DMS53 treated with DMSO at 0.1 percent for 48 hours (cell line): ENCODE measurements around the gene NPHP4.

ENCODE experiments used
- DNase-seq: peaks from one replicate; lab custom pipeline; 2025; ENCODE audit not compliant: unreplicated experiment; lab: John Stamatoyannopoulos, UW

The NPHP4 gene

GRCh38 chr1:5915587-5916571, 76.3 kb downstream of the NPHP4 start:
- peak; percentile 20 for DNase-seq

GRCh38 chr1:5914676-5915365, 77.4 kb downstream of the NPHP4 start:
- no peak for DNase-seq

GRCh38 chr1:5913876-5914275, 78.3 kb downstream of the NPHP4 start:
- no peak for DNase-seq

GRCh38 chr1:5913078-5913845, 79.0 kb downstream of the NPHP4 start:
- DNase-seq = no peak

DNA sequence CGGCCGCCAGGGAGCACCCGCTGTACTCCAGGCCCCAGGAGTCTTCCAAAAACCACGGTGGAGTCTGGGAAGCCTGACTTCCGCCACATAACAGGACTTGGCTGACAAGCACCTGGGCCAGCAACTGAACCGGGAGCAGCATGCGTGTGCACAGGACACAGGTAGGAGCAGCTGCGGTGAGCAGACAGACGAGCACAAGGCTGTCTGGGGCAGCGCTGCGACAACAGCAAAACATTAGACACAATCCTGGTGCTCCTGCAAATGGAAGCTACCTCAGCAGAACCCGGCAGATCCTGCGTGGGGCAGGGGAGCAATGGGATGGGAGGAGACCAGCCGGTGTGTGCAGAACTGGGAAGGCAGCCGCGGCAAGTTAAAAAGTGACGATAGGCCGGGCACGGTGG, 80.4 kb downstream of the NPHP4 start:
- DNase-seq = no peak

GRCh38 chr1:5911157-5911556, 81.1 kb downstream of the NPHP4 start:
- DNase-seq = no peak

DNA sequence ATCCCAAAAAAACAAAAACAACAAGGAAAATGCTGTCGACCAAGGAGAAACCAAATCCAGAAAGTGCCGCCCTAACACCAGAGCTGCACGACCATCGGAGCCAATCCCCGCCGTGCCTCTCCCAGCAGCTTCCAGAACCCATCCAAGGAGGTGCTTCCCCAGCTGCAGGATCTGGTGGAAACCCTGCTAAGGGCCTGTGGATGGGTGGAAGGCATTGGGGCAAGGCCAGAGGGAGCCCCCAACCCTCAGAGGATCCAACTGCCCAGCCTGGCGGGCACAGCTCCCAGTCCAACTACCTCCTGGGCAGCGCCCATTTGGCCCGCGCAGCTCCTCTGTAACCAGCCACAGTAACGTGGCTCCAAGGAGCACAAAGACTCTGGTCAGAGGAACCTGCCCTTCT, 81.6 kb downstream of the NPHP4 start:
- DNase-seq = no peak

- DNase-seq = no peak
Observed at GRCh38 chr1:5910276-5910620, 82.0 kb downstream of the NPHP4 start.

DNA sequence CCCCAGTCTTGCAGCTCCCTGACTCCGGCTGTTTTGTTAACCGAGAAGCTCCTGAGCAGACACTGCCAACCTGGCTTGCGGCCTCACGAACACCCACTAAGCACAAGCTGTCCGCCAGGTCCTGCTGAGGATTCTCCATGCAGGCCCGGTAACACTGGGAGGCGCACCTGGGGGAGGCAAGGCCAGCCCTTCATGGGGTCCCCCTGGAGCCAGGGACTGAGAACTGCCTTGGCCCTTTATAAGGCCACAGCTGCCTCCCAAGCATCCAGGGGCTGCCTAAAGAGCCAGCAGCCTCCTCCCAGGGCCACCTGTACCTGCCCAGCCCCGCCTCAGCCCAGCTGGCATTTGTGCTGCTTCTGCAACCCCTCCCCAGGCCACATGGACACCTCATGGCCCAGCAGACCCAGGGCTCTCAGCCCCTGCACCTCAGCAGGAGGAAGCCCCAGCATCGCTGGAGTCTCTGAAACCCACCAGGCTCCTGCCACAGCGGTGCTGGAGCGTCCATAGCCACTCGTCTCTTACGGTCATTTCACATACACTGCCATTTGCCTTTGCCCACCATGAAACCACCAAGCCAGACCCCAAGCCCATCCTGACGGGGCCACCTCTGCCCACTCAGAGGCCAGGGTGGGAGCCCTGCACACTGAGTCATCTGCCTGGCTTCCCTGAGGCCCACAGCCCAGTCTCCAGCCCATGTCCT, 82.5 kb downstream of the NPHP4 start:
- no peak for DNase-seq

GRCh38 chr1:5908461-5909375, 83.5 kb downstream of the NPHP4 start:
- DNase-seq = no peak

DNA sequence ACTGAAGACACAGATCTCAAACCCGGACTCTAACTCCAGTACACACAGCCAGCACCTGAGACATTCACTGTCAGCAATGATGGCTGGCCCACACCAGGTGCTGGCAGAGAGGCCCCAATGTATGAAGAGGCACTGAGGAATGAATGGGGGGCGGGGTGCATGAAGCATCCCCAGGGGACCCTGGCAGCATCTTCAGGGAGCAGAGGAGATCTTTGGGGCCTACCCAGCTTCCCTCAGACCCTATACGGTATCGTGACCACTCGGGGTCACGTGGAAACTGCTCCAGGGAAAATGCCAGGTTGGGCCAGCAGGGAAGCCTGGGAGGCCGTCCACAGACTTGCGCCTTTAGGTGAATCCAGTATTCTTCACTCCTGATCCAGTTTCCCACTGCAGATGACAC, 84.3 kb downstream of the NPHP4 start:
- no peak for DNase-seq

DNA sequence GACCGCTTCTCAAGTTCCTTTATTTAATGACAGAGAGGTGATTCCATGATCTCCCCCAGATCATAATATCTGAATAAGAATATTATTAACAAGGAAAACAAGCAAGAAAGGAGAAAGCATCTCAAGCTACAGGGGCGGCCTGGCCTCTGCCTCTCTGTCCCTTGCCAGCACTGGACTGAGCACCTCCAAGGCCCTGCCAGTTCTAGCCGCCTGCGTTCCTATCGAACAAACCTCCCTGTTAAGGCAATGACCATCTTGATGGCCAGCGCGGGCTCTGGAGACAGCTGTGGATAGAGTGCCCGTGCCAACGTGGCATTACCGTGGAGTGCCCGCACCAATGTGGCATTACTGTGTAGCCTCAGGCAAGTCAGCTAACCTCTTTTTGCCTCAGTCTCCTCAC, 84.8 kb downstream of the NPHP4 start:
- no peak for DNase-seq

DNA sequence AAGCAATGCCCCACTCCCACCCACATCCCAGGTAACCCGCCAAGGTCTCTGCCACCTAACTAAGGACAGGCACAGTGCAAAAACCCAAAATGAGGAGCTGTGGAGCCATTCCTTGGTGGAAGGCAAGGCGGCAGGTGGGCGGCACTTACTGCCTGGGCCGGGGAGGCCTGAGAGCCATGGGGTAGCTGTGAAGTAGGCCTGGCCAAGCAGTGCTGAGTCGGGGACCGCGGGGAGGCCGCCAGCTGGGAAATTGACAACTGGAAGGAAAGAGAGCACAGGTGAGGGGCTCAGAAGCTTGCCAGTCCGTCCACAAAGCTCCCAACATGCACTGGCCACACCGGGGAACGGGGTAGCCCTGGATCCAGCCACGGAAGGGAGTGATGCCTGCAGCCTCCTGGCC, 85.3 kb downstream of the NPHP4 start:
- DNase-seq = no peak

DNA sequence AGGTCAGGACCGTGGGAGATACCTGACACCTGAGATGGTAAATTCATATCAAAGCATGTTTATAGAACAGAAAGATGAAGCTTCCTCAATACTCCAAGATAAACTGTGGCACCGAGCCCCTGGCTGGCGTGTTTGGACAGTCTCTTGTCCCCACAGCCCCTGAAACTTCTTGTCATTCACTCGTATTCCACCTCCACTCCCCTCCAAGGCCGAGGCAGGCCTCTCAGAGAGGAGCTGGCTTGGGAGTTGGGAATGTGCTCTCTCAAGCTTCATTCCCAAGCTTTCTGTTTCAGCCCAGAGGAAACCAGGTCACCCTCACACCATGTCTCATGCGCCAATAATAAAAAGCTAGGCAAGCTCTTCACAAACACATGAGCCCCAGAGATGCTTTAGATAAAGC, 86.1 kb downstream of the NPHP4 start:
- no peak for DNase-seq

GRCh38 chr1:5905436-5905835, 86.8 kb downstream of the NPHP4 start:
- no peak for DNase-seq

DNA sequence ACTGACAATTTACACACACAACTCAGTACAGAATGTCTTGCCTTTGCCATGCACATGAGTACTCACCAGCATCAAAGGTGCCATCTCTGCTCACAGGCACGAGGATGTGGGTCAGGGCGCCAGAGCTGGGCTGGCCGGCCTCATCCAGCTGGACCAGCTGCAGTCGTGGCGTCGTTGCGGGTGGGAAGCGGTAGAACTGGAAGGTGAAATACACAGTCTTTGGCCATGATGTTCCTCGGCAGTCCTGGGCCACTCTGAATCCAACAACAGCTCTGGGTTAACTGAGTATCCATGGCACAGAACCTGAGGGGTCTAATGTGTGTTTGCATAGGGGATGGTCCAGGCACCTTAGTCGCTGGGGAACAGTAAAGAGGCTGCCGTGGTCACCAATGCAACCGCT, 87.7 kb downstream of the NPHP4 start:
- no peak for DNase-seq

DNA sequence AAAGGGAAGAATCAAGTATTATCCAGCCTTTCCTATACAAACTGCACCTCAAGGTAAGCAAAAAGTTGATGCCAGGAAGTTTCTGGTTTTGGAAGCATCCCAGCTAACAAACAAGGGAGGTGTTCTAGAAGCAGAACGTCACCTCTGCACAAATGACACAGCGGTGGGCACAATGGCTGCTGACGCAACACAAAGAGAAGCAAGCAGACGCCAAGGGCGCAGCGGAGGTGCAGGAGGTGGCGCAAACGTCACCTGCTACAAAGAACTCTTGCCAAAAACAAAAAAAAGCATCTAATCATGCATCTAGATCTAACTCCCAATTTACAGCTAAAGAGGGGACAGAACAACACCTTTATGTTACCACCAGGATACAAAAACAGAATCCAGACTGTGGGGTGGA, 88.5 kb downstream of the NPHP4 start:
- DNase-seq = no peak

GRCh38 chr1:5903031-5903430, 89.2 kb downstream of the NPHP4 start:
- DNase-seq = no peak

- DNase-seq = no peak
Observed at GRCh38 chr1:5901841-5902240, 90.4 kb downstream of the NPHP4 start.

DNA sequence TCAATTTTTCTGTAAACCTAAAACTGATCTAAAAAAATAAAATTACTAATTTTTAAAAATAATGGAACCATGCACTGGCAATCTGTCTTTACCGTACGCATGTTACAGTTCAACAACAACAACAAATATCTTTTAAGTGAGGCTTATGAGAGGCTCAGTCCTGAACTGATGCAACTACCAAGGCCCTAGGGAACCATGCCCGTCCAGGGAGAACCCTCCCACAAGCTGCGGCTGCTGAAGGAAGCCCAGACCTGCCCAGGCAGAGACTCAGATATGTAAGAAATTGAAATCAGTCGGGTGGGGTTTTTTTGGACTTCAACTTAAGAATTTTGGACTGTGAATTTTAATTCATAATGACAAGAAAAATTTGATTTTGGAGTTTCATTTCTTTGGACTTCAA, 91.1 kb downstream of the NPHP4 start:
- DNase-seq = no peak
